Forelimb muscle (tissue), 1 donor: ENCODE measurements around the gene PLXNA2. TPM values are rescaled to one million over a fixed set of nuclear protein-coding genes. Genes with fewer than 3 reads are reported as not detected.

Experiments
- DNase-seq: peaks from one replicate; pipeline ENCODE4 v3.0.0-alpha.2; 2013; ENCODE audit warnings: low read depth
- polyA plus RNA-seq: library from polyadenylated mRNA; unstranded; fragments of 120-200 nt; gene quantifications from one replicate; pipeline ENCODE4 v1.2.1, GENCODE V29; 2013; ENCODE audit not compliant: insufficient read length

The PLXNA2 gene
- polyA plus RNA-seq, 1 donor, result 36.3 TPM

DNA sequence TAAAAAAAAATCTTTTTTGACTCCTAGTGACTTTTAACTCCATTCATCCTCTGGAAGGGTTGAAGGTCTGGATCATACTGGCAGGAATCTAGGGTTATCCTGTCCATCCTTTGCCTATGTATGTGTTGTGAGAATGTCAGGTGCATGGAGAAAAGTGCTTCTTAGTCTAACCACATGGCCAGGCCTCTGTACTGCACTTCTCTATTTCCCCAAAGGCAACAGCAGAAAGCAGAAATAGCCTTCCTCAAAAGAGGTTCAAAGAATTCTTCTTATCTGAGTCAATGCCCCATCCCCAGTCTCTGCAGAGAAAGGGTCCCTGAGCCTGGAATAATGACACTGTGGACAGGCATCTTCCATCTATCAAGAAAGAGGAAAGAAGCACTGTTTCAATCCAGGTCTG lies 247.5 kb downstream of the PLXNA2 start:
- no peak for DNase-seq

DNA sequence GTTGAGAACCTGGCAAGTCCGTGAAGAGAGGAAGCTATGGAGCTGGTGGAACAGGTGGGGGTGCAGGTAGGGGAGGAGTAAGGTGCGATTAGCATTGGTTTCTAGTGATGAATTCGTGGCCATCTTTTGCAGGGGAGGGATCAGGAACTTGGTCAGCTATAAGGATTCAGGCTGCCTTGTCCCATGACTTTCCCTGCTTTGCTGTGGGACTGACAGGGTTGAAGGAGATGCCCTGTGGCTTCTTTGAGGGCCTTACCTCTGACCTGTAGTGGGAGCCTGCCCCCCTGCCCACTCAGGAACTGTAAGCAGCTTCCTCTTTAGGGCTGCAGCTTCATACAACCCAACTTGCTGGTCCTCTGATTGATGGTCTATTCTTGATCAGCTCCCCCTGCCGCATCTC lies 248.6 kb downstream of the PLXNA2 start:
- DNase-seq, result no peak

DNA sequence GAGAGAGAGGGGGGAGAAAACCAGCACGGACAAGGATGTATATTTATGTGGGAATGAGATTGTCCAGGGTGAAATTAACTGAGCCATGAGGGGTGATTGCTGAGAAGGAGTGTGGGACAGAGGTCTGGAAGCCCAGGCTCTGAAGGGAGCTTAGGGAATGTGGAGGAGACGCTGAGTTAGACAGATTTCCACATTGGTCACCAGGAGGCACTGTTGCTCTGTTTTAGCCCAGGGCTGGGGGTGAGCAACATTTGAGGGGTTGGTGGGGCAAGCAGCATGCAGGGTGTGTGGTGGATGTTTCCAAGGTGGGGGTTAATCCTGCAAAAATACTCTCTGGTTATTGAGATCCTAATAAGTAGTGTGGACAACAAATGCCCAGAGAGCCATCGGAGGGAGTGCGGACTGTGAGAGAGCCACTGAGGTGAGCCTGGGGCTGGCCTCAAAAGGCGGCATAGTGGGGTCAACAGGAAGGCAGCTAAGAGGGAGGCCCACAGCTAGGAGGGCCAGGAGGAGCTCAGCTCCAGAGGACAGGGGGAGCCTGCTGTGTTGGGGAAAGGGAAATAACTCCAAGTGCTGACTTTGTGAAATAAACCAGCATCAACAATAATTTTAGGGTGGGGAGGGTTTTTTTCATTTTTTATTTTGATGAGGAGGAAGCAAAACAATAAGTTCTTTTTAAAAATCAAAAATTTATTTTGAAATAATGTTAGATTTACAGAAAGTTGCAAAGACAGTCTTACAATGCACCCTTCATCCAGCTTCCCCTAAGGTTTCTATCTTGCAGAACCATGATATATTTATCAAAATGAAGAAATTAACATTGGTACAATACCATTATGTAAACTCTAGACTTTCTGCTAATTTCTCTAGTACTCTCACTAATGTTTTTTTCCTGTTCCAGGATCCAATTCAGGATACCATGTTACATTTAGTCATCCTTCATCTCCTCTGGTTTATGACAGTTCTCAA lies 250.4 kb downstream of the PLXNA2 start:
- DNase-seq, result no peak

DNA sequence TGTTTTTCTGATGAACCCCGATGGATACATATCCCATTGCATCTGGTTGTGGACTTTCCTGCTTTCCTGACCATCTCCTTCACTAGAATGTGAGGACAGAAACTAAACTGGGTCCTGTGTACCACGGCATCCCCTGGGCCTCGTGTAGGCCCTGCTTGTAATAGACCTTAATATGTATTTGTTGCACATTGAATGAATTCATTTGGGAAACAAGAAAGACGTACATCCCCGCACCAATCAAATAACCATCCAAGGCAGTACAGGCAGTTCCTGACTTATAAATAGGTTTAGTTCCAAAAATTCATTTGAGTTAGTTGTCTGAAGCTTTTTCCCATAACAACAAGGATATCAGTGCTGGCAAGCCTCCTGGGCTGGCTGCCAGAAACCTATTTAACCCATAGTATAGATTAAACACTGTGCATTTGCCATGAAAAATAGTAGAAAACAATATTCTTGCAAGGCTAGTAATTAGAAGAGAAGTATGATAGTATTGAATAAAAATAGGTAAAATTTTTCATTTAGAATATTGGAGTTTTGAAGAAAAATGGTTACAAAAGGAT lies 251.4 kb downstream of the PLXNA2 start:
- no peak for DNase-seq

DNA sequence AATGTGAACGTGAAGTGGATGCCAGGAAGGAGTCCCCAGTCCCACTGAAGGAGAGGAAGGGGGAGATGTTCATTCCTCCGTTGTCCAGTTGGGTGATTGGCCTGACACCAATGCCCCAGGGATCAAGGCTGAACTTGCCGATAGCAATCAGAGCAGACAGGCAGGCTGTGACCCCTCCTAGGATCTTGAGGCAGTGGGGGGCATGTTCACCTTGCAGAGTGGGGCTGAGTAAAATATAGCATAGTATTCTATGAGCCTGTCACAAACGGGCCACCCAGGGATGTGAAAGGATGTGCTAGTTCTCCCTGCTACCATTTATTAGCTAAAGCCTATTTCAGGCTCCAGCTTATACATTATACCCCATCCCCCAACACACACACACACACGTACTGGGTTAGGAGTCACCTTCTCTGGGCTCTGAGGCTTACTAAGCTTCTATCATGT lies 252.6 kb downstream of the PLXNA2 start:
- no peak for DNase-seq

DNA sequence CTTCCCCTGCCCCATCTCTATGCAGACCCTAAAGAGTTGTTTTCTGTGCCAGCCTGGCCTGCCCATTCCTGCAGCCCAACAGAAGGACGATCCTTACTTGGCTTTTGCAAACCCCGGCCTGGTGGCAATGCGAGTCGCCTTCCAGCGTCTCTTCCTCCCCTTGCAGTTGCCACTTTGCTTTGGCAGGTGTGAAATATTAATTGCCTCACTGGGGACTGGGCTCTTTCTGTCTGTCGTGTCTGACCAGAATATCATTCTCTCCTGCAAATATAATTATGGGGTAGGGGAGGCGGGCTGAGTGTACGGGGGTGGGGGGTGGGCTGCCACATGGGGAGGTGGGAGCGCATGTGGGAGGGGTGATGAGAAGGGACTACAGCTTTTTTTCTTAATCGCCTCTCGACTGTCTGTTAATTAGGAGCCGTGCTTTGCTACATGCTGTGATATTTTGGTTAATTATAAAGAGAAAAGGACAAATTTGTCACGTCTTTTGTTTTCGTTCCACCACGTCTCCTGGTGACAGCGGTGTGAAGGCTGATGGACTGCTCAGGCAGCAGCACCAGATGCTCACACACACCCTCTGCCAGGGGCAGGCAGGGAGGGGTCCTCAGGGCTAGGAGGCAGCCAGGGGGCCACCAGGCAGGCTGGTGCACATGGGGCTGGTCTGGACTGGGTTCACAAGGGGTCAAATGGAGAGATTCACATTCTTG lies 253.2 kb downstream of the PLXNA2 start:
- no peak for DNase-seq

DNA sequence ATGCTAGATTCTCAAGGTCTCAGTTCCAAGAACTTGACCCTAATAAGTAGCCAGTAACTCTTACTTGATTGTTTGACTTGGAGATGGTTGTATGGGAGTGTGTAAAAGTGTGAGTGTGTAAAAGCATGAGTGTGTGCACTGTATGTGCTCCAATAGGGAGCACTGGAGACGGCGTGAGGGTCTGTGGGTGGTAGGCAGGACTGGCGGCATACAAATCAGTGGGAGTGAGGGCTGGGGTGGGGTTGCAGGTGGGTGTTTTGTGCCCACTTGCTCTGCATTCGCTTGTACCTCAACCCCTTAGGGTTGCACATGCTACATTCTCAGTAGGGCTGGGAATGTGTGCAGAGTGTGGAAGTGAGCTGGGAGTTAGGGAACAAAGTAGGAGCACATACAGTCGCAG lies 253.7 kb downstream of the PLXNA2 start:
- DNase-seq, result no peak

DNA sequence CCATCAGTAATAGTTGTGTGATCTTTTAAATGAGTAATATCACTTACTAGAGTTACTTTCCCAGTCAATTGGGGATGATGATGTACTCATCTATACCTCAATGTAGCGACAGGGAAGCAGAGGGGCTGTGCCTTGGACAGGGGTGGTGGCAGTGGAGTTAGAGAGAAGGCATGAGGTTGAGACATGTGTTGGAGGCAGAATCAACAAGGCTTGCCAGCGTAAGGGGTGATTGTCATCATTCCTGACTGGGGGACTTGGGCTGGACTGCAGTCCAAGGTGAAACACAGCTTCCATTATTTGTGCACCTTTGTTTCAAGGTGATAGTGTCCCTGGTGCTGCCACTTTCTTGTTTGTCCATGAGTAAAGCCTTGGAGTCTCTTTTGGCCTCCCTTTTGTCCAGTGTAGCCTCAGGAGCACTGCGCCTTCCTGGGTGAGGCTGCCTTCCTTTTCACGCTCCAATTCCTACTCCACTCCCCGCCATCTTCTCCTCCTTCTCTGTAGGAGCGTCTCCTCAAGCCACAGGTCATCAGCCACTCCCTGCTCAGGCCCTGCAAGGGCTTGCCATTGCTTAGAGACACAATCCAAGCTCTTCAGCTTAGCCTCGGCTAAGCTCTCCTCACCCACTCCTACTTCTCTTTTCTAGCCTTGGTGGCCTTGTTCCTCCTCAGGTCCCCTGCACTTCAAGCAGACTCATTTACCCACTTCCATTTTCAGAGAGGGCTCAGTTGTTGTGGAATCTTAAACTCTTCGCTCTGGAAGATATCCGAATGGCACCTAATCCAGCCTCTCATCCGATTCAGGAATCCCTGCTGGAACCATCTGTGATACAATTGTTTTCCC lies 255.6 kb downstream of the PLXNA2 start:
- no peak for DNase-seq

DNA sequence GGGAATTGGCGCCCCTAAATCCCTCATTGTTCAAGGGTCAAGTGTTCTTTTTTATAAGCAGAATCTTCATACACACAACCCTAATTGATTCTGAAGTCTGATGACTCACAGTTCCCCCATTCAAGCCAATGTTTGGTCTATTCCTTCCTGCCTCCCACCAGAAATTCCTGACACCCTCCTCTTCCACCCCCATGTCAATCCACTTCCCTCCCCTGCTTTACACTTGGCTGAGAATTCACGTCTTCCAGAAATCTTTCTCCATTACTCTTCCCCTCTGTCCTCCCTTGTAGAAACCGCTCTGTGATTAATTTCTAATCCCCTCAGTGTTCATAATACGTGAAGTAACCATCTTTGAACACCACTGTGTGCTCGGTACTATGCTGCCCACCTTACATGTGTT lies 257.0 kb downstream of the PLXNA2 start:
- DNase-seq, result no peak

DNA sequence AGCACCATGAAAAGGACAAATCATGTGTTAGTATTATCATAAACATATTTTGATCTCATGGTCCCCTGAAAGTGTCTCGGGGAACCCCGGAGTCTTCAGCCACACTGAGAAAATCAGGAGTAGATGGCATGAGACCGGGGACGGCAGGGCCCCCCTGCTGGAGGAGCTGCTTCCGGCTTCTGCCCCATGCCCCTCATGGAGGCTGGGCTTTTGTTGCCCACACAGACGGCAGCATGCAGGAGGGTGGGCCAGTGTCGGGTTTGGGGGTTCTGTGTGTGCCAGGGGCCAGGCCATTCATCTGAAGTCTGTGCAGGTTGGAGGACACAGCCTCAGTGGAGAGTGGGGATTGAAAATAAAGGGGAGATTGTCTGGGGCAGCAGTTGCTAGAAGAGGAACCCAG lies 258.2 kb downstream of the PLXNA2 start:
- no peak for DNase-seq

DNA sequence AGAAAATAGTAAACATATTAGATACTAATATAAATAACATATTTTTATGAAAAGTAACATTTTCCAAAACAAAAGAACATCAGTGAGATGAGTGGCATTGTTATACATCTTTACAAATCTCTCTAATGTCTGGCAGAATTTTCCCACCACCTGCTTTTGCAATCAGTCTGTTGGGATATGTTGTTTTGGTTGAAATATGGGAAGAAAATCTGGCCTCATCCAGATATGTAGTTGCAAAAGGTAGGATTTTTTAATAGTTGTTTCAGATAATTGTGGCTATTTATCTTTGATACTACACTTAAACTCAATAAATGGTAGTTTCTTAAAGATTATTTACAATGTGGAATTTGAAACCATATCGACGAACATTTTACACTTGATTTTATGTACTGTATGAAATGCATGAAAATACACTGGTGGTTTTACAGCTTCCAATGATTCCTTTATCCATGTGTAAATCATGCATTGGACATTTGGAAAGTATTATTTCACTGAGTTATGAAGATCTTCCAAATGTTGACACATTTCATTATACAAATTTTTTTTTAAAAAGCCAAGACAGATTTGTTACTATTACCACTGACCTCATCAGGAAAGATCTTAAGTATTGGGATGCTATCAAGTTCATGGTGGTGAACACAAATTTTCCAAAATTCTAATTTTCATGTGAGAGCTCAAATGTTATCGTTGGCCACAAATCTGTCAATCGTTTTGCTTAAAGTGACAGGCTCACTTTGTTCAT lies 259.2 kb downstream of the PLXNA2 start:
- DNase-seq, result peak; percentile 35

DNA sequence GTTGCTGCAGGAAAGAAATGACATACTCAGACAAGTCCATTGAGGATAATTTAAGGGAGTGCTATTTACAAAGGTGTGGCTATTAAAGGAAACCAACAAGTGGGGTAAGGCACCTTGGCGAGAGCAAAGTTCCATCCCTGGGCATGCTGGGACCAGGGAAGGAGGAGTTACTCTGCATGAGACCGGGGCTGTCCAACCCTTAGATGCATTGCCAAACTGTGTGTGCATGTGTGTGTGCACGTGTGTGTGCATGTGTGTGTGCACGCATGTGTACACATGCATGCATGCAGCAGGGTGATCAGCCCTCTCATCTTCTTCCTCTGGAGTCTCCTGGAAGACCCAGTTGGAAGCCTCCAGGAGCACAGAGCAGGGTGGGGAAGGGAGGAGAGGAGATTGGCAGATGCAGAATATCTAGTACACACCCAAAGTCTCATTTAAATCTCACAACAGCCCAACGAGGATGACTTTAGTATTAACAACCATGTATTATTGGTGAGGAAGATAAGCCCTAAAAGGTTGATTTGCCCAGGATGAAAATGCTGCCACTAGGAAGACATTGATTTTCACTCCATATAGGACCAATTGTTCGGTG lies 261.0 kb downstream of the PLXNA2 start:
- DNase-seq, result no peak

DNA sequence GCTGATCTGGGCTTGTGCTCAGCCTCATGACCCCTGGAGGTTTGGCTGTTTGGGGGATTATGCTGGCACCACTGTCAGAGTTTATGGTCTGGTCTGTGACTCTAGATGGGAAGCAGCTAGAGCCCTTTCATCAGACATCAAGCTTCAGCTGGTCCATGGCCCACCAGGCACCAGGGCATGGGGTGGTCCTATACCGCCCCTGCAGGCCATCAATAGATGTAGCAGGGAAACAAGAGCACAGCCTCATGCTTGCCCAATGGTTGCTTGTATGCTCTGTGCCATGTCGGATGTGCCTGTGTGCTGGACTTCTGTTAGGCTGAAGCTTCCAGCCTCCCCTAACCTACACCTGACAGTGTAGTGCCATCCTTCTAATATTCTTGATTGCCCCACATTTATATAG lies 262.2 kb downstream of the PLXNA2 start:
- DNase-seq, result no peak

DNA sequence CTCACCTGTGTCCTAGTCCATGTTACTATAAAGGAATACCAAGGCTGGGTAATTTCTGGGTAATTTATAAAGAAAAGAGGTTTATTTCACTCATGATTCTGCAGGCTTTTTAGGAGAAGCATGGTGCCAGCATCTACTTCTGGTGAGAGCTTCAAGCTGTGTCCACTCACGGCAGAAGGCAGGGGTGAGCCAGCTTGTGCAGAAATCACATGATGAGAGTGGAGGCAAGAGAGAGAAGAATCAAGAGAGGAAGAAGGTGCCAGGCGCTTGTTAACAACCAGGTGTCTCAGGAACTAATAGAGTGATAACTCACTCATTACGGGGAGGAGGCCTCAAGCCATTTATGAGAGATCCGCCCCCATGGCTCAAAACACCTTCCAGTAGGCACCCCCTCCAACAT lies 265.7 kb downstream of the PLXNA2 start:
- DNase-seq, result no peak

DNA sequence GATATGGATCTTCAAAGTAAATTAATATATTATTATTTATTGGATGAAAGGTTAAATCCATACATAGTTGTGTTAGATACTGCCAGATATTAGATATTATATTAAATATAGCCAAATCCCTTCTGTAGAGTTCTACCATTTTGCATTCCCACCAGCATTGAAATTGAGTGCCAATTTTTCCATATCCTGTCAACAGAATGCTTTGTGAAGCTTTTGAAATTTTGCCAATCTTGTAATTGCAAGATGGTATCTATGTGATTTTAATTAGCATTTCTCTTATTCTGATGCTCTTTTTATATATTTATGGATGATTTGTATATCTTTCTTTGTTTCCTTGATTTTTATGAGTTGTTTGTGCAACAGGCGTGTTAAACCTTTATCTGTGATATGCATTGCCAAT lies 266.3 kb downstream of the PLXNA2 start:
- no peak for DNase-seq

DNA sequence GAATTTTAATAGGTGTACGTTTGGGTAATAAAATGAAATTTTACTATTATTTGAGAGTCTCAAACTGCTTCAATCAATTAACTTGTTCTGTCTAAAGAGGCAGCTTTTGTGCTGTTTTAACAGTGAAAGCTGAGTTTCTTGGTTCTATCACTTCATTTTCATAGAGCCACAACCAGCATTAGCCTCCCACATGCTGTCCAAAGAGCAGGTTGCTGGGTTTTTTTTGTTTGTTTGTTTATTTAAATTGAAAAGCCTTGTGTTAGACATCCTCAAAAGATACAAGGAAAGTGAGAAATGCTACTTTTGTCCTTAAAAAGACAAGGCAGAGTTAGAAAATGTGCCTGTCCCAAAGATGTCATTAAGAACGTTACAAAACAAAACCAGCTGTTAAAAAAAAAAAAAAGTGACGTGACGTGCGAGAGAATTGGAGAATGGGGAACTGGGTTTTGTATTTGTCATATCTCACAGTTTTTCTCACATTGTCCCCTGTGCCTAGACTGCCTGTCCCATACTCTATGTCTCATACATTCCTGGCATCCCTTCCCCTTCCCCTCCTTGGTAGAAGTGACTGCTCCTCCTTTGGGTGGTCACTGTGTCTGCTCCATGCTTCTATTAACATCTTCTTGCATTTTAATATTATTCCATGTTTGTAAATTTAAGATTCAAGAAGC lies 270.2 kb downstream of the PLXNA2 start:
- DNase-seq, result no peak

DNA sequence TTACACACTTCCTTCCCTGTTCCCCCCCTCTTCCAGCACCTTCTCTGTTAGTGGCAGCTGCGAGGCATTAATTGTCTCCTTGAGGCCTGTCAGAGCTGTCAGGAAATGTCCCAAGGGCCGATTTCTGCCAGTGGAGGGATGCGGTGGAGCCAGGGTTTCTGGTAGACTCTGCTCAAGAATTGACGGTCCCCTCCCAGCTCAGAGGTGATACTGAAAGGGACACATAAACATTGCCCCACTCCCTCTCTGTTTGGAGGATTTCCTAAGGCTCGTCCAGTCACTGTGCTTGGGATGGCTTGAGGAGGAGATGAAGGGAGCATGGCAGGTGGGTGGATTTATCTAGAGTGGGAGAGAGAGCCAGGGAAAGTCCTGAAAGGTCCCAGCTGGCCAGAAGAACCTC lies 271.8 kb downstream of the PLXNA2 start:
- DNase-seq, result no peak
